UCSD-AML1 (cell line): ENCODE results near the gene OPA1.
"Not testable (repeated sequence)": the region's sequence is repeated elsewhere in the genome, so short reads cannot be mapped to it uniquely, and the experiment has no call there.

ENCODE experiments used
- DNase-seq: peaks from one replicate; lab custom pipeline; 2025; ENCODE audit not compliant: unreplicated experiment; lab: John Stamatoyannopoulos, UW

OPA1 gene

GRCh38 chr3:193589129-193589528 is 3.9 kb upstream of the OPA1 start:
- no peak for DNase-seq

GRCh38 chr3:193589616-193590015 is 3.4 kb upstream of the OPA1 start:
- no peak for DNase-seq

- DNase-seq: peak; percentile 35
Measured at GRCh38 chr3:193590088-193590856, 2.7 kb upstream of the OPA1 start.

GRCh38 chr3:193593668-193594030 is 641 bp downstream of the OPA1 start:
- peak; percentile 20 for DNase-seq

GRCh38 chr3:193594946-193595689 is 2.1 kb downstream of the OPA1 start:
- no peak for DNase-seq

GRCh38 chr3:193595939-193596487 is 3.0 kb downstream of the OPA1 start:
- no peak for DNase-seq

- DNase-seq: no peak
Measured at GRCh38 chr3:193598202-193598601, 5.2 kb downstream of the OPA1 start.

- DNase-seq: no peak
Measured at GRCh38 chr3:193599393-193599792, 6.4 kb downstream of the OPA1 start.

GRCh38 chr3:193605876-193606275 is 12.9 kb downstream of the OPA1 start:
- DNase-seq: peak; percentile 11

- DNase-seq: not testable (repeated sequence)
Measured at GRCh38 chr3:193606892-193607291, 13.9 kb downstream of the OPA1 start.

- not testable (repeated sequence) for DNase-seq
Measured at GRCh38 chr3:193610516-193610915, 17.5 kb downstream of the OPA1 start.

GRCh38 chr3:193614430-193614829 is 21.4 kb downstream of the OPA1 start:
- no peak for DNase-seq

- no peak for DNase-seq
Measured at GRCh38 chr3:193617628-193618027, 24.6 kb downstream of the OPA1 start.

- DNase-seq: no peak
Measured at GRCh38 chr3:193620057-193620456, 27.0 kb downstream of the OPA1 start.

- no peak for DNase-seq
Measured at GRCh38 chr3:193620650-193621049, 27.6 kb downstream of the OPA1 start.

- no peak for DNase-seq
Measured at GRCh38 chr3:193621127-193621526, 28.1 kb downstream of the OPA1 start.

GRCh38 chr3:193630005-193630404 is 37.0 kb downstream of the OPA1 start:
- DNase-seq: no peak

- no peak for DNase-seq
Measured at GRCh38 chr3:193637831-193638230, 44.8 kb downstream of the OPA1 start.

- DNase-seq: no peak
Measured at GRCh38 chr3:193638833-193639232, 45.8 kb downstream of the OPA1 start.

- DNase-seq: no peak
Measured at GRCh38 chr3:193640165-193640715, 47.2 kb downstream of the OPA1 start.

GRCh38 chr3:193640728-193641439 is 47.9 kb downstream of the OPA1 start:
- DNase-seq: no peak
